CD4-positive, alpha-beta T cell treated with Interferon gamma for 1 hour (primary cell): ENCODE data around the gene CGB8.
A peak's percentile ranks its signal among the peaks of the same experiment; 100 is the strongest.

Experiments
- DNase-seq: peaks from one replicate; pipeline ENCODE4 v3.0.0-alpha.2; 2020

Gene CGB8

DNA sequence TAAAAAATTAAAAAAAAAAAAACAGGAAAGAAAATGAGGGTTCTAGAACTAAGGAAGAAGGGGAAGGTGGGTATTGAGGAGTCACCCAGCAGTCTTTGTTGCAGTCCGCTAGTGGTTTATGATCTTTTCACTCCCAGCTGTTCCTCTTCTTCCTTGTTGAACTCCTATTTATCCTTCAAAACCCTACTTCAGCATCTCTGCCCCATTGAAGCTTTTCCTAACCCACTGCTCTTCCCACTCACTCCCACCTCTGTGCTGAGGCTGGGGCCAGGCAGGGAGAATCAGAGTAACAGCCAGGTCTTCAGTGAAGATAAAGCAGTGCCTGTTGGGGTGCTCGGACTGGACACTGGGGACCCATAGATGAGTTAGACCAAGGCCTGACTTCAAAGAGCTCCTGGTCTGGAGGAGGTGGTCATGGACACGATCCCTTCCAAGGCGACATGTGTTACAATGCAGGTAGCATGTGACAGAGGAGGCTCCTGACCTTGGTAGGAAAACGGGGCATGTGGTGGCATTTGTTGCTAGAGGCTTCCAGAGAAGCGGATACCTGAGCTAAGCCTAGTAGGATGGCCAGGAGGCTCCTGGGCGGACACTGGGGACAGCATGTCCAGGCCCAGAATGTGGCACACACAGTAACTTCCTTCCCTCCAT, 43.8 kb downstream of the CGB8 start:
- DNase-seq = no peak

DNA sequence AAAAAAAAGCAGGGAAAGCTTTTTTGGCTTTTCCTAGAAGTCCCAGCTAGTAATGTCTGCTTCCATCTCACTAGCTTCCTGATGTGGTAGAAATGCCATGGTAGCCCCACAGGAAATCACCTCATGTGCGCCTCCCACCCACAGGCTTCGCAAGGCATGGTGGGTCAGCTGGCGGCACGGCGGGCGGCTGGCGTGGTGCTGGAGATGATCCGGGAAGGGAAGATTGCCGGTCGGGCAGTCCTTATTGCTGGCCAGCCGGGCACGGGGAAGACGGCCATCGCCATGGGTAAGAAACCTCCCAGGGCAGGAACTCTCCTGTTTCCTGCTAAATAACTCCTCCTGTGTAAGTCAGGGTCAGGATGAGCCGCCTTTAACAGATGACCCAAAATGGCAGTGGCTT, 44.8 kb downstream of the CGB8 start:
- DNase-seq = no peak

DNA sequence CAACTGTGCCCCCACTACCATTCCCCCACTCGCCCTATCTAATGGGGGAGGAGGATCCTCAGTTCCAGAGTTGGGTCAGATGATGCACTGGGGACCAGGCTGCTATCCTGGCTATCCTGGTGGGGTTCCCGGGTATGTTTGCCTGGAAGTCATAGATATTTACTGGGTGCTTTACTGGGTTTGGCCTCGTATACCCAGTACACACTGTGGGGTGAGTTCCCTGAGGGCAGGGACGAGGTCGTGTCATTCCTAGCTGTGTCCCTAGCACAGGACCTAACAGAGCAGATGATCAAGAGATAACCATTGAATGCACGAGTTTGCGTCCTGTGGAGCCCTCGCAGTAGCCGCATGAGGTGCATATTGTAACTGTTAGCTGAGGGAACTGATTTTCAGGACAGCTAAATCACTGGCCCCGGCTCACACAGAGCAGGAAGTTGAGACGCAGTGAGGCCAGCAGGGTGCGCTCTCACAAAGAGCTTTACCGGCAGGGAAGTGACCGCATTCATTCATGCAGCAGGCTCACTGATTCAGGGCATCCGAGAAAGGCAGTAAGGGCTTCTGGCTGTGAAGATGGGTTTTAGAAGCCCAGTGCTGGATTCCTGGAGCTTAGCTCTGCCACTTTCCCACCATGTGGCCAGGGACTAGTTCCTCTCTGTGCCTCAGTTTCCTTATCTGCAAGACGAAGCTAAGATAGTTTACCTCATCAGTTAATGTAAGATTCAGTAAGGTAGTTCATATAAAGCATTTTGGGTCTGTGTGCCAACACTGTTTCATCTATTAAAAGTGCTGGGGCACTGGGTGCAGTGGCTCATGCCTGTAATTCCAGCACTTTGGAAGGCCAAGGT, 49.2 kb downstream of the CGB8 start:
- DNase-seq = peak; percentile 58

DNA sequence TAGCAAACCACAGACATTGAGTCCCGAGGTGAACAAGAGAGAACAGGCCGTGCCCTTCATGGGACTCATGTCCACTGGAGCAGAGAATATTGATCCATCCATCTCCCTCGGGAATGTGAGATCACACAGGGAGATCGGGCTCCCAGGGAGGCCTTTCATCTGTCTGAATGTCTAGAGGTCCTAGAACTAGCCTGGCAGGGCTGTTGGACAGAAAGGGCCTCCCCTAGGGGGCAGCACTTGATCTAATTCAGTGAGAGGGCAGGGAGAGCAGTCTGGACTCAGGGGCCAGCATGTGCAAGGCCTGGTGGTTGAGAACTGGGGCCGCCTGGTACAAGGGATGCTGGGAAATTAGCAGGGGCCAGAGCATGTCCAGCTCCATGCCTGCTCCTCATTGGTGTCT, 50.9 kb downstream of the CGB8 start:
- DNase-seq = peak; percentile 24
